ENCODE results near the gene LRRC57. TPM values are rescaled to one million over a fixed set of nuclear protein-coding genes. Genes with fewer than 3 reads are reported as not detected.
A peak's percentile ranks its signal among the peaks of the same experiment; 100 is the strongest.

The LRRC57 gene
- total and polyA plus RNA-seq, 2 of the 8 experiments (the other 6 are each of a cell fraction or from before 2014, with no cell fraction given): 5.0 to 12.7 TPM

GRCh38 chr15:42576040-42576594, 27.5 kb upstream of the LRRC57 start:
- FAIRE-seq (no peak), DNase-seq (ENCODE audit: low read depth in 1 of 2, low spot score in 2 of 2) (no peak)
- Histone ChIP-seq H2BK120ac (replicated peaks; ENCODE audit: low read depth, low read length) (no peak overlapping the region), H3K4me2 (ENCODE audit: insufficient read depth in 1 of 2, low read depth in 2 of 2, low read length in 2 of 2) (peak overlapping the region; percentile 83 to 95), H2BK12ac (ENCODE audit: low read depth, low read length) (peak overlapping the region; percentile 68; the same call in 1 of the 2 replicates), H3K4me1 (replicated peaks in 1 of 4; ENCODE audit: control insufficient read depth in 3 of 4, insufficient read depth in 4 of 4, low read length in 3 of 4) (no peaks in the 10 kb centered on the region; a peak in 3 of 7 replicates), H3K23me2 (ENCODE audit: low read depth, low read length) (peaks cover 14% of the 10 kb centered on the region; the same call in 1 of the 2 replicates), H4K8ac (ENCODE audit: extremely low read depth, insufficient read depth, low read length) (no peak overlapping the region), H3K9ac (replicated peaks in 1 of 4; ENCODE audit: extremely low read depth in 1 of 4, low read depth in 3 of 4, low read length in 3 of 4) (peak overlapping the region in 3 of 4 experiments; percentile 56 to 66 (median 58); a peak in 6 of 7 replicates), H3K27me3 (replicated peaks in 1 of 4; ENCODE audit: control insufficient read depth in 3 of 4, extremely low read depth in 1 of 4, insufficient read depth in 3 of 4, low read length in 3 of 4) (peaks cover 1 to 11% (median 9%) of the 10 kb centered on the region in 4 experiments), H3K27ac (ENCODE audit: low read depth, low read length) (no peak overlapping the region), H2AK5ac (ENCODE audit: low read depth, low read length) (0 out of 2 replicates have a peak overlapping the region, but pooled peaks have one; percentile 53), H3K79me2 (ENCODE audit: control insufficient read depth in 1 of 2, insufficient read depth in 2 of 2, low read length in 2 of 2) (no peaks in the 10 kb centered on the region), H3K14ac (ENCODE audit: insufficient read length) (no peak overlapping the region), H4K20me1 (replicated peaks in 1 of 2; ENCODE audit: control insufficient read depth in 1 of 2, insufficient read depth in 2 of 2, low read length in 2 of 2) (no peaks in the 10 kb centered on the region), H2BK15ac (ENCODE audit: low read length) (0 out of 2 replicates have a peak overlapping the region, but pooled peaks have one; percentile 11), H3K36me3 (ENCODE audit: control insufficient read depth in 2 of 4, insufficient read depth in 4 of 4, low read length in 3 of 4) (no peaks in the 10 kb centered on the region), H3K4me3 (ENCODE audit: extremely low read depth in 1 of 4, insufficient read depth in 2 of 4, low read depth in 3 of 4, low read length in 4 of 4) (peak overlapping the region; percentile 67 to 80 (median 72)), H3K23ac (ENCODE audit: insufficient read length) (no peak overlapping the region), H3K4ac (replicated peaks; ENCODE audit: insufficient read length, low read depth, low read length) (no peak overlapping the region), H2BK5ac (ENCODE audit: low read depth, low read length) (no peak overlapping the region), H3K9me3 (ENCODE audit: insufficient read depth in 2 of 2, low read depth in 1 of 2, low read length in 1 of 2) (no peaks in the 10 kb centered on the region), H3K18ac (ENCODE audit: extremely low read depth, low read length) (peak overlapping the region; percentile 13), H3K56ac (replicated peaks; ENCODE audit: insufficient read length, low read depth, low read length) (no peak overlapping the region), H2BK20ac (ENCODE audit: low read length) (no peak overlapping the region), H2AFZ (ENCODE audit: low read length) (peak overlapping the region; percentile 61; the same call in 1 of the 2 replicates), H3K79me1 (ENCODE audit: low read depth, low read length) (0 out of 2 replicates have a peak, but pooled peaks cover 4% of the 10 kb centered on the region), H4K91ac (replicated peaks; ENCODE audit: insufficient read length, low read length) (no peak overlapping the region), H4K5ac (ENCODE audit: insufficient read length, low read depth, low read length) (no peak overlapping the region)
- TF ChIP-seq KDM4A (IDR thresholded peaks at IDR 0.05; ENCODE audit: low read depth, low read length, severe bottlenecking) (peak; percentile 46), EP300 (IDR thresholded peaks at IDR 0.05; ENCODE audit: borderline replicate concordance in 1 of 2, low read depth in 2 of 2, low read length in 2 of 2) (no peak), SUZ12 (IDR thresholded peaks at IDR 0.05; ENCODE audit: low read length) (peak; percentile 56; the same call in 1 of the 2 replicates)
- POLR2A ChIA-PET (ENCODE audit: partially characterized antibody): interaction anchor here (0.6 to 2.2 kb wide), 8 partner anchors 8 to 245 kb away, joined by 3 to 9 read pairs (median 3); partner anchors contain the start of genes HAUS2 and LRRC57
- CTCF ChIA-PET (ENCODE audit: partially characterized antibody): interaction anchor here (0.7 to 2.4 kb wide), 4 partner anchors 15 to 617 kb away, joined by 3 to 6 read pairs (median 4); no protein-coding TSS in a partner anchor
- WGBS, 2 experiments (ENCODE audit: extremely low coverage in 1 of 2, insufficient coverage in 1 of 2, insufficient read length in 1 of 2, insufficient replicate concordance in 2 of 2, low coverage in 1 of 2, low lambda C conversion rate in 2 of 2, missing lambda C conversion rate in 1 of 2): 17% methylated on average over 16 of the region's 16 CpGs; no CpG with 5 or more reads in 1 of the 2 experiments
